GM18519 (cell line): Measurements from ENCODE around the gene EVC2.
"Not testable (repeated sequence)": the region's sequence is repeated elsewhere in the genome, so short reads cannot be mapped to it uniquely, and the experiment has no call there.

Experiments used
- ATAC-seq: cut with Tn5 transposase; IDR thresholded peaks from one replicate; pipeline ENCODE4 v1.9.1; 2021; ENCODE audit warnings: mild to moderate bottlenecking, moderate library complexity; ENCODE audit not compliant: unreplicated experiment, low FRiP score

Gene EVC2

GRCh38 chr4:5746250-5746649 is 37.9 kb upstream of the EVC2 start:
- no peak for ATAC-seq

GRCh38 chr4:5742968-5743367 is 34.6 kb upstream of the EVC2 start:
- no peak for ATAC-seq

- no peak for ATAC-seq
Measured at GRCh38 chr4:5742388-5742787, 34.0 kb upstream of the EVC2 start.

GRCh38 chr4:5738061-5738460 is 29.7 kb upstream of the EVC2 start:
- ATAC-seq = no peak

GRCh38 chr4:5735463-5735862 is 27.1 kb upstream of the EVC2 start:
- ATAC-seq = no peak

- no peak for ATAC-seq
Measured at GRCh38 chr4:5734853-5735252, 26.5 kb upstream of the EVC2 start.

- no peak for ATAC-seq
Measured at GRCh38 chr4:5732158-5732557, 23.8 kb upstream of the EVC2 start.

- ATAC-seq = no peak
Measured at GRCh38 chr4:5730993-5731990, 22.9 kb upstream of the EVC2 start.

- no peak for ATAC-seq
Measured at GRCh38 chr4:5730436-5730835, 22.1 kb upstream of the EVC2 start.

- not testable (repeated sequence) for ATAC-seq
Measured at GRCh38 chr4:5728412-5728811, 20.1 kb upstream of the EVC2 start.

GRCh38 chr4:5724377-5724776 is 16.0 kb upstream of the EVC2 start:
- ATAC-seq = no peak

- no peak for ATAC-seq
Measured at GRCh38 chr4:5722328-5722727, 14.0 kb upstream of the EVC2 start.

GRCh38 chr4:5721923-5722322 is 13.6 kb upstream of the EVC2 start:
- no peak for ATAC-seq

- no peak for ATAC-seq
Measured at GRCh38 chr4:5720980-5721379, 12.6 kb upstream of the EVC2 start.

GRCh38 chr4:5720157-5720850 is 11.9 kb upstream of the EVC2 start:
- no peak for ATAC-seq

- no peak for ATAC-seq
Measured at GRCh38 chr4:5719350-5720055, 11.1 kb upstream of the EVC2 start.

GRCh38 chr4:5718411-5718810 is 10.1 kb upstream of the EVC2 start:
- ATAC-seq = no peak

- ATAC-seq = no peak
Measured at GRCh38 chr4:5717449-5718158, 9.2 kb upstream of the EVC2 start.

GRCh38 chr4:5716391-5716790 is 8.0 kb upstream of the EVC2 start:
- no peak for ATAC-seq

GRCh38 chr4:5715357-5715756 is 7.0 kb upstream of the EVC2 start:
- no peak for ATAC-seq
